ENCODE results near the gene TRAPPC3.
"Not testable (repeated sequence)": the region's sequence is repeated elsewhere in the genome, so short reads cannot be mapped to it uniquely, and the experiment has no call there.

Gene TRAPPC3

GRCh38 chr1:36166136-36166535 is 16.9 kb upstream of the TRAPPC3 start:
- DNase-seq (ENCODE audit: low spot score), result no peak

- no peak for DNase-seq (ENCODE audit: low spot score)
These were observed 15.9 kb upstream of the TRAPPC3 start for GRCh38 chr1:36165145-36165544.

GRCh38 chr1:36164361-36164760 is 15.1 kb upstream of the TRAPPC3 start:
- DNase-seq (ENCODE audit: low spot score), result no peak

DNA sequence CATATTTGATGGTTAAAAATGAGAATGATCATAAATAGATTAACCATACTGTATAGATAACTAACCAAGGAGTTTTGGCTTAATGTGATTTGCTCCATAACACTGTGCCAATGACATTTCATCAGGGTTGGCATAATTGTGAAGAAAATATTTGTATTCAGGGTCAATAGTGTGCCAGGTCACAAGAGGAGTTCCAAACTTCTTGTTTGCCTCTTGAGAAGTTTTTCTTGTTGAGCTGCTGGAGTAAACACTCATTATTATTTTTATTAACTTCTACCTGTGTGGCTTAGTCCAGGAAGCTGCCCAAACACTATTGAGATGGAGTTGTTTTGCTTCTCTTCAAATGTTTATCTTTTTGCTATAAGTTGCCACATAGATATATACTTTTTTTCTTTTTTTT is 14.1 kb upstream of the TRAPPC3 start:
- no peak for DNase-seq (ENCODE audit: low spot score)

DNA sequence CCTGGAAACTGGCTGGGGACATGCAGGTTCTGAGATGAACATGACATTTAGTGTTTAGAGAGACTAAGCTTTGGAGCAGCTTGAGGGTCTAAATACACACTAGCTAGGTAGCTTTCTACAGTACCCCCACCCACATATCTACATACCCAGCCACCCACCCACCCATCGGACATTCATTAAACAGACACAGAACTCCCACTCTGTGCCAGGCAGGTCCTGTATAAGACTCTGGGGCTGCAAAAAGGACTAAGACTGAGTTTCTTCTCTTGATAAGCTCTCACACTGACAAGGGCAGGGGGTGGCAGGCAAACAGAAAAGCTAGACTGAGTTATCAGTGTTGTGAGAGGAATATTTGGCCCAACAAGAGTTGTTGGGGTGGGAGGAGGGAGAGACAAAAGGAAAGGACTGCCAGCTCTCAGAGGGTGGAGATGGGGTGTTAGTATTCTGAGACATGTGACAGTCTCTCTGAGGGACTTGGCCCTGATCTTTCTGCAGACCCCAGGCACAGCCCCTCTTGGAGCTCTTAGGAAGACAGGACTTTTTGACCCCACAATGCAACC is 13.5 kb upstream of the TRAPPC3 start:
- no peak for DNase-seq (ENCODE audit: low spot score)

DNA sequence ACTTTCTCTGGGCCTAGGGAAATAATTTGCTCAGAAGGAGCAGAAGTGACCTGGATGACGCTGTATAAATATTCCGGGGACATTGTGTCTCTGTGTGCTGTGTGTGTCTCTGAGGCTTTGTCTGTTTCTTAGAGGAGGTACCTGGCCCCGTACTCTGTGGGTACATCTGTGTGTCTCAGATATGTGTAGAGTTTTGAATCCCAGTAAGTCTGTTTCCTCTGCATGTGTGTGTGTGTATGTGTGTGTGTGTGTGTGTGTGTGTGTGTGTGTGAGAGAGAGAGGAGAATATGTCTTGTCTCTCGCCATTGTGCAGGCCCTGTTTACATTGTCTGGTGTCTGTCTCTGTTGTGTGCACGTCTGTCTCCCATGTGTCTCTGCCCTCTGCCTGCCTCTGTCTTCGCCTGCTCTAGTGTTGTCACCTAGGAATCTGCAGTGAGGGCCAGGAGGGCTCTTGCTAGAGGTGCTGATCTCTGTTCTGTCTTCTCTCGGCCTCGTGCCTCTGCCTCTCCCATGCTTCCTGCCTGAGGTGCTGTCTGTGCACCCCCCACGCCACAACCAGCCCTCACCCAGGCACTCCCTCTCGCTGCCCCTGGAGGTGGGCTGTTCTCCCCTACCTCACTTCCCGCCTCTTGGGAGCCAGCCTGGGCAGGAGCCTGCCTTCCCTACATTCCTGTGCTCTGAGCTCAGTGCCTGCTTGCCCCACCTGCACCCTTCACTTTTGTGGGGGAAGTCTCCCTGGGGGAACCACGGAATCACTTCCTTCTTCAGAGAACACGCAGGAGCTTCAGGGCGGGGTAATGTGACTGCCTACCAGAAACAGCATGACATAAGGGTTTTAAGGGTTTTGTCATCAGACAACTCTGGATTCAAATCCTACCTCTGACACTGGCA is 12.6 kb upstream of the TRAPPC3 start:
- DNase-seq (ENCODE audit: low spot score), result no peak

DNA sequence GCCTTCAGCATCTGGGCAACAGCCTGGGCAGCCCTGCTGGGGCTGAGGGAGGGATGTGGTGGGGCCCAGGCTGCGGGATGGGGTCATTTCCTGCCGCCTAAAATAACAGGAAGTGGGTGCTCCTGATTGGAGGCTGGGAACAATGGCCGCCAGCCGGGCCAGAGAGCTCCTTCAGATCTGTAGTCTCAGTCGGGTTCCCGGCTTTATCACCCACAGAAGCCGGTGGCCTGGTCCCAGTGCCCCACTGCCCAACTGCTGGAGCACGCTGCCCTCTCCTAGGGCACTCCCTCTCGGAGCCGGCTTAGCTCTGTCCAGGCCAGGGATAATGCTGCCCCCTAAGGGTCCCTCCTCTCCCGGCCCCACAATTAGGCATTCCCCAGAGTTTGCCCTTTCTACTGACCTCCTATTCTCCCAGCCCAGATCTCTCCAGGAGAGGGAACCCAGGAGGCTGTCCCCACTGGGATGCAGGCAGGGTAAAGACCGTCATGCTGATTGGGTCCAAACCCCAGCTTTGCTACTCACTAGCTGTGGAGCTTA is 11.7 kb upstream of the TRAPPC3 start:
- DNase-seq (ENCODE audit: low spot score), result peak; percentile 81

GRCh38 chr1:36160388-36160948 is 11.2 kb upstream of the TRAPPC3 start:
- DNase-seq (ENCODE audit: low spot score), result no peak

GRCh38 chr1:36159614-36160387 is 10.5 kb upstream of the TRAPPC3 start:
- DNase-seq (ENCODE audit: low spot score), result no peak

- DNase-seq (ENCODE audit: low spot score), result not testable (repeated sequence)
These were observed 9.6 kb upstream of the TRAPPC3 start for GRCh38 chr1:36158827-36159252.

- no peak for DNase-seq (ENCODE audit: low spot score)
These were observed 8.9 kb upstream of the TRAPPC3 start for GRCh38 chr1:36157973-36158826.

- DNase-seq (ENCODE audit: low spot score), result no peak
These were observed 8.0 kb upstream of the TRAPPC3 start for GRCh38 chr1:36157115-36157903.

DNA sequence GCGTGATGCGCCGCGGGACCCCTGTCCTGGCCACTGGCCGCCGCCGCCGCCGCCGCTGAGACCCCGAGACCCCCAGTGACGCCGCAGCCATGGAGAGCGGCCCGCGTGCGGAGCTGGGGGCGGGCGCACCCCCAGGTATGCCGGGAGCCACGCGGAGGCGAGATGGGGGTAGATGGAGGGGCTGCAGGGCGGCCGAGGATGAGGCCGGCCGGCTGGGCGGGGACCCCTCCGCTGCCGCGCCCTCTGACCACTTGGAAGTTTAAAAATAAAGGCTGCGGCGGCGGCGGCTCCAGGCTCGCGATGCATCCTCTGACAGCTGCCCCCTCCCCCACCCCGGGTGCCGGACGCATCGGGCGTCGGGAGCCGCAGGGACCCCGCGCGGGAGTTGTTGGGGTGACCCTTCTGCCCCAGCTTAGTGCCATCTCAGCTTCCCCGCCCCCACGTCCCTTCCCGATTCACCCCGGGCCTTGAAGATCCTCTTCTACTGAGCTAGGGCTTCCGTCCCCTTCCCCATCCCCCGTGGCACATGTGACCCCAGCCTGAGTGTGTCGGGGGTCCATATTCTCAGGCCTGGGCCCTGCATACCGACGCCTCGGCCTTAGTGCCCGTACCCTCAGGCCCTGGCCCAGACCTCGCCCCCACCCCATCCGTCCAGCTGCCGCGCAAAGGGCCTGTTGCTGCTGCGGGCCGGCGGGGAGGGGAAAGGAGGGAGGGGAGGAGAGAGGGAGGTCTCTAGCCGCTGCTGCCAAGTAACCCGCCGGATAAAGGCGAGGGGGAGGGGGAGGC is 7.2 kb upstream of the TRAPPC3 start:
- DNase-seq (ENCODE audit: low spot score), result peak; percentile 58

DNA sequence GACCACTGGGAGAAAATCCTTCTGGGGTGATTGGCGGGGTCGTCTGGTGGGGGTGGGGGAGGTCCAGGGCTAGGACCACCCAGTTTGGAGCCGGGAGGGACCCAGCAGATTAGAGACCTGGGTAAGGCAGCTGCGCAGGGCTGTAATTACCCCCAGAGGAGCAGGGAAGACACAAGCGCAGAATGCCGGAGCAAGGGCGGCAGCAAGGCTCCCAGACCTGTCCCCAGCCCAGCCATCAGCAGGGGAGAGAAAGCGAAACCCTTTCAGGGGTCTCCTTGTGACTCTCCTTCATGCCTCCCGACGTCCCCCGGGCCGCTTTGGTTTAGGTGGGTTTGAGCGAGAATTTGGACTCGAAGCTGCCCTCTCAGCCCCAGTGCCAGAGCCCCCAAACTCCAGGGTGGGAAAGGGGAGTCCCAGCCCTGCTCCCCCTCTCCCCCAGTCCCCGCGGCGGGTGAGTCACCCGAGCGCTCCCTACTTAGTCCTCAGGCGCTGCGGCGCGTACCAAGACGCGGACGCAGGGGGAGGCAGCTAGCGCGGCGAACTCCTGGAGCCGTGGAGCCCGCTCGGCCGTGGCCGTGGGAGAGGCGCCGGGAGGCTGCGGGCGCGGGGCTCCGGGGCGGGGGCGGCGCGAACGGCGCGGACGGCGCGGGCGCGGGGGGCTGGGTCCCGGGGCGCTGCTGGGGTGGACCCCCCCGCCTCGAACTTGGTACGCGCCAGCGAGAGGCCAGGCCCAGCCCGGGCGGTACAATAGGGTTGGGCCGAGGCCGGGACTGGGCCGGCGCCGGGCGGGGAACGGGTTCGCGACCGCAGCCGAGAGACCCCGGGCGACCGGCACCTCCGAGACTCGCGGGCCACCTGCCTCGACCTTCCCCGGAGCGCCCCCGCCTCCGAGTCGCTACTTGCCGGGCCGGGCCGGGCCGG is 6.4 kb upstream of the TRAPPC3 start, which contains the start of gene MAP7D1:
MAP7D1 (plus strand) TSS at position 753 of the 921 bp plus-strand sequence. CDS start 258 bp downstream, outside the sequence.
- peak; percentile 92 for DNase-seq (ENCODE audit: low spot score)

DNA sequence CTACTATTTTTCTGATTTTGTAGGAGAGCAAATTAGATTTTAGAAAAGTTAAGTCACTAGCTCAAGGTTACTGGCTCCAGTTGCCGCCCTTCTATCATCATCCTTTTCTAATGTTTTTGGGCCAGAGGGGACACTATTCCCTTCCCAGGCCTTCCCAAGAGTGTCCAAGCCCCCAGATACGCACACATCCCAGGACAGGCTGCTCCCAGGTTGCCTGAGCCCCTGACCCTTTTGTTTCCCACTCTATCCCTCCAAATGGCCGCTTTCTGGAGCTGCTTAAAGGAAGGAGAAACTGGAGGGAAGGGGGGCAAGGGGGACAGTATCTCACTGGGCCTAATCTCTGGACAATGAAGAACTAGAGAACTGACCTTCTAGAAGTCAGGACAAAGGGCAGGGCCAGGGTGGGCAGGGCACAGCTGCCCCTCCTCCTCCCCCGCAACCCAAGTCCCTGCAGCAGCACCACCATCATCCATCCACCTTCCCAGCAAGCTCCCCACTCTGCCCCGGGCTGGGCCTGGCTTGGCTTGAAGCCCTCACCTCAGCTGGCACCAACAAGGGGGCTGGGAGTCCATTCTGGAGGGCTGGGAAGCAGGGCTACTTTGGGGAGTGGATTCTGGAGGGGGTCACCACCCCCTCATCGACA is 5.6 kb upstream of the TRAPPC3 start:
- DNase-seq (ENCODE audit: low spot score), result no peak

- no peak for DNase-seq (ENCODE audit: low spot score)
These were observed 5.0 kb upstream of the TRAPPC3 start for GRCh38 chr1:36154335-36154734.

- DNase-seq (ENCODE audit: low spot score), result no peak
These were observed 4.2 kb upstream of the TRAPPC3 start for GRCh38 chr1:36153476-36153875.

GRCh38 chr1:36151845-36152203 is 2.5 kb upstream of the TRAPPC3 start:
- no peak for DNase-seq (ENCODE audit: low spot score)

Data from AG08396 (cell line).